Measurements from ENCODE around the gene MYBPHL. TPM values are rescaled to one million over a fixed set of nuclear protein-coding genes. Genes with fewer than 3 reads are reported as not detected.

MYBPHL gene
- total RNA-seq, 2 donors from 2014 or later = not detected

GRCh38 chr1:109347511-109347910 is 40.7 kb upstream of the MYBPHL start:
- Histone ChIP-seq H3K27ac (ENCODE audit: low read depth, low read length) (no peak overlapping the region), H3K9ac (ENCODE audit: extremely low read depth, low read length, poor library complexity, severe bottlenecking) (no peak overlapping the region), H3K9me3 (ENCODE audit: control insufficient read depth, low read length) (no peaks in the 10 kb centered on the region), H3K4me3 (ENCODE audit: low read length) (no peak overlapping the region), H3K36me3 (ENCODE audit: control insufficient read depth, insufficient read depth, low read length) (peaks cover 46% of the 10 kb centered on the region), H3K4me1 (ENCODE audit: control insufficient read depth, insufficient read depth, low read length) (no peaks in the 10 kb centered on the region), H3K27me3 (ENCODE audit: control insufficient read depth, insufficient read depth, low read length, poor library complexity, severe bottlenecking) (no peaks in the 10 kb centered on the region)
- WGBS, 2 experiments (ENCODE audit: insufficient coverage in 1 of 2, insufficient read length in 1 of 2) = 95% methylated on average over 3 to 6 of the region's 6 CpGs
- Mint-ChIP-seq H3K27ac (no peak overlapping the region), H3K4me3 (no peak overlapping the region), H3K4me1 (no peaks in the 10 kb centered on the region), H3K27me3 (ENCODE audit: insufficient read depth) (no peaks in the 10 kb centered on the region), H3K9me3 (no peaks in the 10 kb centered on the region), H3K36me3 (ENCODE audit: low read depth) (peaks cover 36% of the 10 kb centered on the region)
- DNase-seq = no peak
- TF ChIP-seq, protein P1, sequence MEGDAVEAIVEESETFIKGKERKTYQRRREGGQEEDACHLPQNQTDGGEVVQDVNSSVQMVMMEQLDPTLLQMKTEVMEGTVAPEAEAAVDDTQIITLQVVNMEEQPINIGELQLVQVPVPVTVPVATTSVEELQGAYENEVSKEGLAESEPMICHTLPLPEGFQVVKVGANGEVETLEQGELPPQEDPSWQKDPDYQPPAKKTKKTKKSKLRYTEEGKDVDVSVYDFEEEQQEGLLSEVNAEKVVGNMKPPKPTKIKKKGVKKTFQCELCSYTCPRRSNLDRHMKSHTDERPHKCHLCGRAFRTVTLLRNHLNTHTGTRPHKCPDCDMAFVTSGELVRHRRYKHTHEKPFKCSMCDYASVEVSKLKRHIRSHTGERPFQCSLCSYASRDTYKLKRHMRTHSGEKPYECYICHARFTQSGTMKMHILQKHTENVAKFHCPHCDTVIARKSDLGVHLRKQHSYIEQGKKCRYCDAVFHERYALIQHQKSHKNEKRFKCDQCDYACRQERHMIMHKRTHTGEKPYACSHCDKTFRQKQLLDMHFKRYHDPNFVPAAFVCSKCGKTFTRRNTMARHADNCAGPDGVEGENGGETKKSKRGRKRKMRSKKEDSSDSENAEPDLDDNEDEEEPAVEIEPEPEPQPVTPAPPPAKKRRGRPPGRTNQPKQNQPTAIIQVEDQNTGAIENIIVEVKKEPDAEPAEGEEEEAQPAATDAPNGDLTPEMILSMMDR (conservative IDR thresholded peaks at IDR 0.05) = no peak

GRCh38 chr1:109341944-109342930 is 35.4 kb upstream of the MYBPHL start:
- TF ChIP-seq, protein P1 (conservative IDR thresholded peaks at IDR 0.05) = no peak
- Mint-ChIP-seq H3K36me3 (ENCODE audit: low read depth) (peaks cover 55% of the 10 kb centered on the region), H3K27ac (no peak overlapping the region), H3K4me1 (no peaks in the 10 kb centered on the region), H3K9me3 (no peaks in the 10 kb centered on the region), H3K4me3 (no peak overlapping the region), H3K27me3 (ENCODE audit: insufficient read depth) (no peaks in the 10 kb centered on the region)
- Histone ChIP-seq H3K9me3 (ENCODE audit: control insufficient read depth, low read length) (no peaks in the 10 kb centered on the region), H3K9ac (ENCODE audit: extremely low read depth, low read length, poor library complexity, severe bottlenecking) (no peak overlapping the region), H3K27me3 (ENCODE audit: control insufficient read depth, insufficient read depth, low read length, poor library complexity, severe bottlenecking) (no peaks in the 10 kb centered on the region), H3K4me1 (ENCODE audit: control insufficient read depth, insufficient read depth, low read length) (no peaks in the 10 kb centered on the region), H3K4me3 (ENCODE audit: low read length) (no peak overlapping the region), H3K27ac (ENCODE audit: low read depth, low read length) (no peak overlapping the region), H3K36me3 (ENCODE audit: control insufficient read depth, insufficient read depth, low read length) (peaks cover 59% of the 10 kb centered on the region)
- no peak for DNase-seq
- 91 to 97% methylated on average over 7 to 9 of the region's 9 CpGs for WGBS, 2 experiments (ENCODE audit: insufficient coverage in 1 of 2, insufficient read length in 1 of 2)

GRCh38 chr1:109338608-109339007 is 31.8 kb upstream of the MYBPHL start:
- H3K9me3 ChIP-seq (ENCODE audit: control insufficient read depth, low read length) = no peaks in the 10 kb centered on the region
- H3K36me3 Mint-ChIP-seq (ENCODE audit: low read depth) = peaks cover 58% of the 10 kb centered on the region

More at GRCh38 chr1:109338608-109339007, 31.8 kb upstream of the MYBPHL start:
- Histone ChIP-seq H3K4me1 (ENCODE audit: control insufficient read depth, insufficient read depth, low read length) (no peaks in the 10 kb centered on the region), H3K36me3 (ENCODE audit: control insufficient read depth, insufficient read depth, low read length) (peaks cover 65% of the 10 kb centered on the region), H3K9ac (ENCODE audit: extremely low read depth, low read length, poor library complexity, severe bottlenecking) (no peak overlapping the region), H3K4me3 (ENCODE audit: low read length) (no peak overlapping the region), H3K27ac (ENCODE audit: low read depth, low read length) (no peak overlapping the region), H3K27me3 (ENCODE audit: control insufficient read depth, insufficient read depth, low read length, poor library complexity, severe bottlenecking) (no peaks in the 10 kb centered on the region)
- no peaks in the 10 kb centered on the region for H3K27me3 Mint-ChIP-seq (ENCODE audit: insufficient read depth)
- DNase-seq = no peak
- H3K4me1 Mint-ChIP-seq = no peaks in the 10 kb centered on the region
- H3K9me3 Mint-ChIP-seq = no peaks in the 10 kb centered on the region
- H3K4me3 Mint-ChIP-seq = no peak overlapping the region
- TF ChIP-seq, protein P1 (conservative IDR thresholded peaks at IDR 0.05) = no peak
- no peak overlapping the region for H3K27ac Mint-ChIP-seq
- WGBS, 2 experiments (ENCODE audit: insufficient coverage in 1 of 2, insufficient read length in 1 of 2) = 92% methylated on average over 3 of the region's 3 CpGs; no CpG with 5 or more reads in 1 of the 2 experiments

All from endodermal cell (in vitro differentiated cells).